ENCODE results near the gene COL27A1.

- no peak for TF ChIP-seq CTCF (IDR thresholded peaks at IDR 0.05; ENCODE audit: extremely low read depth in 1 of 2, insufficient read depth in 1 of 2, low read depth in 1 of 2, low read length in 2 of 2)
- no peak for TF ChIP-seq MYC (IDR thresholded peaks at IDR 0.05; ENCODE audit: low read depth, low read length)
- no peak for TF ChIP-seq POLR2A (IDR thresholded peaks at IDR 0.05; ENCODE audit: low read depth, low read length)
- TF ChIP-seq MAX (IDR thresholded peaks at IDR 0.05; ENCODE audit: insufficient read depth, insufficient read length) = no peak
- no peak for TF ChIP-seq EZH2 (IDR thresholded peaks at IDR 0.05; ENCODE audit: borderline replicate concordance, low read depth, low read length, severe bottlenecking)
Measured at GRCh38 chr9:114134827-114135396, 20.4 kb upstream of the COL27A1 start.

Data from endothelial cell of umbilical vein (primary cell).